Endometrial microvascular endothelial cells (primary cell): ENCODE data around the gene CBX4. TPM values are rescaled to one million over a fixed set of nuclear protein-coding genes. Genes with fewer than 3 reads are reported as not detected.

Experiments
- in situ Hi-C: cut with HindIII; loops from 2 replicates; pipeline ENCODE4 v1.10.0; 2017; ENCODE audit warnings: low sequenced_read_pairs, low pct_unique_long_range_greater_than_20kb; ENCODE audit errors: inconsistent ontology term
- total RNA-seq: library from RNA; depleted of rRNA; stranded (reverse); fragments of >200 nt; gene quantifications from one replicate; pipeline ENCODE4 v1.2.3, GENCODE V29; 2015; ENCODE audit errors: inconsistent ontology term

CBX4 gene
- total RNA-seq, 1 donor from 2014 or later, result 5.6 TPM

- in situ Hi-C loops, result loop anchor here (25.0 kb wide), 1 partner anchor 190 kb away; no protein-coding TSS in a partner anchor
These were observed 42.3 kb downstream of the CBX4 start, which contains the start of gene CBX8 for GRCh38 chr17:79796763-79797491. TSS of gene CBX8 (minus strand) at chr17:79797077. CDS start at chr17:79796998, 79 bp downstream.

- in situ Hi-C loops, result loop anchor here (25.0 kb wide), 1 partner anchor 191 kb away; no protein-coding TSS in a partner anchor
These were observed 42.8 kb downstream of the CBX4 start for GRCh38 chr17:79796444-79796762.

GRCh38 chr17:79795795-79796443, 43.3 kb downstream of the CBX4 start:
- in situ Hi-C loops, result loop anchor here (25.0 kb wide), 1 partner anchor 191 kb away; no protein-coding TSS in a partner anchor

GRCh38 chr17:79794659-79795511, 44.4 kb downstream of the CBX4 start:
- in situ Hi-C loops, result loop anchor here (25.0 kb wide), 1 partner anchor 192 kb away; no protein-coding TSS in a partner anchor

DNA sequence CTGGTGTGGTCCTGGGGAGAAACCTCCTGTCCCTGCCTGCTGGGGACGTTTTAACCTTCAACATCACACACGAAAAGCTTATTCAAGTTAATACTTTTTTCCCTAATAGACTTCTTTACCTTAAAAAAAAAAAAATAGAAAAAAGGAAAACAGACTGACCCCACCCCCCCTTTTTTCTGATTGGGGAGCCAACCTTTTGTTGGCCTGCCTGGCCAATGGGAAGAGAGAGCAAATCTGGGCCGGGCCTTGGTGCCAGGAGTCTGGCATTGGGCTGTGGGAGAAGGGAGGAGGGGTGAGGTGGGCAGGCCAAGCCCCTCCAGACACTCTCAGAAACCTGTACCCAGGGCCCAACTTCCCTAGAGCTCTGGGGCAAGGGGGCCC, 45.3 kb downstream of the CBX4 start:
- in situ Hi-C loops, result loop anchor here (25.0 kb wide), 1 partner anchor 193 kb away; no protein-coding TSS in a partner anchor

GRCh38 chr17:79792984-79793923, 46.0 kb downstream of the CBX4 start:
- in situ Hi-C loops, result loop anchor here (25.0 kb wide), 1 partner anchor 194 kb away; no protein-coding TSS in a partner anchor

DNA sequence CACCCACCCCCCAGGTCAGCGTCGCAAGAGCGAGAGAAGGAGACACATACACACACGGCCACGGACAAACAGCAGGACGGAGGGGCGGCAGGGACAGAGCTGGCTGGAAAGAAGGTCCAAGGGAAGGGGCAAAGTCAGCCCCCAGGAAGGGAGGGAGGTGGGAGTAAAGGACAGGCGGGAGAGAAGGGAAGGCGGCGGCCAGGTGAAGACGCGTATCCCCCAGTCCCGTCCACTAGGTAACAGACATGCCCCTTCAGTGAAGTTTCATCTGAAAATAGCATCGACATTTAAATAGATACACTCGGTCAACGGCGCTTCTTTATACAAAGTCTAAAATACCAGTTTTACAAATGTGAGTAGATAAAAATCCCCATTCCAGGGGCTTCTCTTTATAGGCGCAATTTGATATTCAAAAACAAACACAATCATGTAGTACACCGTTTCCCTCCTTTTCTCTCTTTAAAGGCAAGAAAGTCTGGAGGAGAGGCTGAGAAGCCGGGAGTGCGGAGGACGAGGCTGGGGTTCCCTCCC, 46.8 kb downstream of the CBX4 start:
- in situ Hi-C loops, result loop anchor here (25.0 kb wide), 1 partner anchor 195 kb away; no protein-coding TSS in a partner anchor

DNA sequence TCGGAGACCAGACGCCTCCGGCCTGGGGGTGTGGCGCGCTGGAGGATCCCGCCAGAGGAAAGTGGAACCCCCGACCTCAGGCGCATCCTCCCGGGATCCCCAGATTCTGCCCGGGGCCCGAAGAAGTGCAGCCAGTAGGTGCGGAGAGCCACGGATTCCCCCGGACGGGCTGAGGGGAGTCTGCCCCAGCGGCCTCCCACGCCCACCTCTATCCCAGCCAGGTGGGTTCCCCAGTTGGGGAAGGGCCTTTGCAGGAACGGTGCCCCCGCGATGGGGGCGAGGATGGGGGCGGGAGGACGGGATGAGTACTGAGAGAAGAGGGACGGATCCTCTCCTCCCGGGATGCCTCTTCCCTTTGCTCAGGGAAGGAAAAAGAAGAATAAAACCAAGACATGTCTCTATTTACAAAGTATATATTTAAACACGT, 47.5 kb downstream of the CBX4 start:
- in situ Hi-C loops, result loop anchor here (25.0 kb wide), 1 partner anchor 196 kb away; no protein-coding TSS in a partner anchor

GRCh38 chr17:79790805-79791734, 48.2 kb downstream of the CBX4 start:
- in situ Hi-C loops, result loop anchor here (25.0 kb wide), 1 partner anchor 196 kb away; no protein-coding TSS in a partner anchor

GRCh38 chr17:79789943-79790804, 49.1 kb downstream of the CBX4 start:
- in situ Hi-C loops, result loop anchor here (25.0 kb wide), 1 partner anchor 197 kb away; no protein-coding TSS in a partner anchor

DNA sequence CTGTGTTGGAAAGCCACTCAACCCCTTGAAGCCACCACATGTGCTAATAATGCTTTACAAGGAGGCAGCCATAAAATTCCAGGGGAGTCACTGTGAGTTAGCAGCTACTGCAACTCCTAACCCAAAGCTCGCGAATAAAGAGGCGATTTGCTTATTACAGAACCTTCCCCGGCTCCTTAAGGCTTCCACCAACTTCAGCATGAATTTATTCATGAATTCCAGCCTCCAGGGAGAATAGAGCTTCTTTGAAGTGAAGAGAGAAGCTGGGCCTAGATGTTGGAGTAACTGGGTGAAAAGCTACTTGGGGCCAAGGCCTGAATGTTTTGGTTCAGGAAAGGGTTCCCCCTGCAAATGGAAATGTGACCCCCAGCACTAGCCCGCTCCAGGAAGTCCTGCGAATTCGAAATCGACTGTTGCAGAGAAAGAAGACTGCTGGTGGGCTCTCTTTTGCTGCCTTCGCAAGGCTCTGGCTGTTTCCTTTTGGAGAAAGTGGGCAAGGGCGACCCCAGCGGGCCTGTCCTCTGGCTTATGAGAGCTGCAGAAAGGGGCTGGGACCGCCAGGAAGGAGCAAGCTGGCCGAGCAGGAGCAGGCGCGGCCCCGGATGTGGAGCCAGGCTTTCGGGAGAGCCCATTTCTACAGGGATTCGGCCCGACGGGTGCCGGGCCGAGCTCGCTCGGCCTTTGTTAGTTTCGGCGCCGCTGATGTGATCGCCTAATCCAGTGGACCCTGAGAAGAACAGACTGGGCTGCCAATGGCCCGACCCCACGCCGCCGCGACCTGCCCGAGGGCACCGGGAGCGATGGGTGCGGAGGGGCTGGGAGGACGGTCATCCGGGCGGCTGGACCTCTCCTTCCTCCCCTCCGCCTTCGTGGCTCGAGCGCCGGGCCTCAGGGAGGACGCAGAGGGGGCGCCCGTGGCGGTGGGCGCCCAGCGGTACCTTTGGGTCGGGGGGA, 50.0 kb downstream of the CBX4 start:
- in situ Hi-C loops, result loop anchor here (25.0 kb wide), 1 partner anchor 198 kb away; no protein-coding TSS in a partner anchor

- in situ Hi-C loops, result loop anchor here (25.0 kb wide), 1 partner anchor 199 kb away; no protein-coding TSS in a partner anchor
These were observed 50.8 kb downstream of the CBX4 start for GRCh38 chr17:79788455-79788854.

DNA sequence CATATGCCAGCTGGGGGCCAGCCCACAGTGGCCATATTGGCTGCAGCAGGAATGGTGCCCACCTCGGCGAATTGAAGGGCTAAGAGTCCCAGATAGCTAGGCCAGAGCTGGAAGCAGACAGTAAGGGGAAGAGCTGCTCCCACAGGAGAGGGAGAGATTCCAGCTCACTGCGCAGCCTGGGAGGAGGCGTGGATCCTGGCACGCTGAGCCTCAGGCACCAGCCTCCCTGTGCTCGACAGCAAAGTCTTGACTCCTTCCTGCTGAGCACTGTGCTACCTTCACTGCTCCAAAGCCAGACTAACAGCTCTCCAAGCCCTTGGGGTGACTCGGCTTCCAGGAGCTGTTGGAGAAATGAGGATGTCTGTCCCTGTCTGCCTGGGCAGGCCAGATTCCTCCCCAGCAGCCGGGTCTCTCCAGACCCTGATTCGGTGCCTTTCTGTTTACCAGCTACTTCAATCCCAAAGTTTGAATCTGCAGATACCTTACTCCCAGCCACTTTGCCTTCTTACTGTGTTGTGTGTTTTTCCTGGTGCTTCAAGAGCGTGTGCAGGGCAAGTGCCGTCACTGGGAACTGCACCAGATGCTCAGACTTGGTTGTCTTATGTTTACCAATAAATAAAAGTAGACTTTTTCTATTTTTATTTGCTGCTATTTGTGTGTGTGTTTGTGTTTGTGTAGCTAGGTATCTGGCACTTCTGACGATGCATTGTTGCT, 52.2 kb downstream of the CBX4 start:
- in situ Hi-C loops, result loop anchor here (25.0 kb wide), 1 partner anchor 200 kb away; no protein-coding TSS in a partner anchor
